Measurements from ENCODE around the gene ARAF.
"Not testable (repeated sequence)": the region's sequence is repeated elsewhere in the genome, so short reads cannot be mapped to it uniquely, and the experiment has no call there.

Gene ARAF
- 89.3 to 123 (median 110) reads per million in 4 experiments for total RNA-seq

DNA sequence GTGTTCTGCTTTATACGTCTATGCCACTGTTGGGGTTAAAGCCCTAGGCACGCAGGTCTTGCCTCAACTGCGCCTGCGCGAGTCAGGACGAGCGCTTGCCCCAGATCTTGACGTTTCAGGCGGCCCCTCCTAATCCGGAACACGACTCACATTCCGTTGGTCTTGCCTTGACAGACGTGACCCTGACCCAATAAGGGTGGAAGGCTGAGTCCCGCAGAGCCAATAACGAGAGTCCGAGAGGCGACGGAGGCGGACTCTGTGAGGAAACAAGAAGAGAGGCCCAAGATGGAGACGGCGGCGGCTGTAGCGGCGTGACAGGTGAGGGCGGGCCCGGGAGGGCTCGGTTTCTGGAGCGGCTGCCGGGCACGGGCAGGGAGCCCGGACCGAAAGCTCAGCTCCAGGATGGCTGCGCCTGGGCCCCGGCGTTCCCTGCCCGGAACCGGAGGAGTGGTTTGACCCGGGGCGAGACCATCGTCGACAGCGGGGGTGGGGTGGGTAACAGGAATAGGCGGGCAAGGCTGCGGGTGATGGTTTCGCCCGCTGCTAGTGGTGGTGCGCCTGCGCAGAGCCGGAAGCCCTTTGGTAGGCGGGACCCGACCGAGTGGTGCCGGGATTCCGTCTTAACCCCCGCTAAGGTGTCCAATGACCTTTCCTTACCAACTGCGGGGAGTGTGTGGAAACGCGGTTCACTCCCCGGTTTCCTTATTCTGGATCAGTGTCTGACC, at the start of gene ARAF:
TSS of gene ARAF (plus strand) at position 272 of the 725 bp plus-strand sequence. CDS start 1,763 bp downstream, outside the sequence.
- DNase-seq = peak; percentile 95

GRCh38 chrX:47512383-47512782, 48.6 kb upstream of the ARAF start:
- DNase-seq = not testable (repeated sequence)

GRCh38 chrX:47513034-47513965, 47.7 kb upstream of the ARAF start:
- DNase-seq = peak; percentile 7

GRCh38 chrX:47514533-47515235, 46.3 kb upstream of the ARAF start:
- DNase-seq = no peak

- no peak for DNase-seq
These were observed 44.9 kb upstream of the ARAF start for GRCh38 chrX:47515941-47516665.

GRCh38 chrX:47518144-47518543, 42.9 kb upstream of the ARAF start:
- no peak for DNase-seq

GRCh38 chrX:47523297-47523696, 37.7 kb upstream of the ARAF start:
- peak; percentile 72 for DNase-seq

- DNase-seq = no peak
These were observed 37.3 kb upstream of the ARAF start for GRCh38 chrX:47523713-47524166.

DNA sequence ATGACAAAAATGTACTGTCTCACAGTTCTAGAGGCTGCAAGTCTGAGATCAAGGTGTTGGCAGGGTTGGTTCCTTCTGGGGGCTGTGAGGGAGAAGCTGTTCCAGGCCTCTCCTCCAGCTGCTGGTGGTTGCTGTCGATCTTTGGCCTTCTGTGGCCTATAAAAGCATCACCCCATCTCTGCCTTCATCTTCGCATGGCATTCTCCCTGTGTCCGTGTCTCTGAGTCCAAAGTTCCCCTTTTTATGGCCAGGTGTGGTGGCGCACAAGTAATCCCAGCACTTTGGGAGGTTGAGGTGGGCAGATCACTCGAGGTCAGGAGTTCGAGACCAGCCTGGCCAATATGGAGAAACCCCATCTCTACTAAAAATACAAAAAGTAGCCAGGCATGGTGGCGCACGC, 31.5 kb upstream of the ARAF start:
- no peak for DNase-seq

DNA sequence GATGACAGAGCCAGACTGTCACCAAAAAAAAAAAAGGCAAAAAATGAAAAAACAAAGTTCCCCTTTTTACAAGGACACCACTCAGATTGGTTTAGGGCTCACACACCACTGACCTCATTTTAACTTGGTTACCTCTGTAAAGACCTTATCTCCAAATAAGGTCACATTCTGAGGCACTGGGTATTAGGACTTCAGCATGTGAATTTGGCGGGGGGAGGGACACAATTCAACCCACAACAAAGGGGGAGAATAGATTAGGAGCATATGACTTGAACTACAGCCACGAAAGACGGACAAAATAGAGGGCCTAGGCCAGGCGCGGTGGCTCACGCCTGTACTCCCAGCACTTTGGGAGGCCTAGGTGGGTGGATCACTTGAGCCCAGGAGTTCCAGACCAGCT, 31.0 kb upstream of the ARAF start:
- no peak for DNase-seq

DNA sequence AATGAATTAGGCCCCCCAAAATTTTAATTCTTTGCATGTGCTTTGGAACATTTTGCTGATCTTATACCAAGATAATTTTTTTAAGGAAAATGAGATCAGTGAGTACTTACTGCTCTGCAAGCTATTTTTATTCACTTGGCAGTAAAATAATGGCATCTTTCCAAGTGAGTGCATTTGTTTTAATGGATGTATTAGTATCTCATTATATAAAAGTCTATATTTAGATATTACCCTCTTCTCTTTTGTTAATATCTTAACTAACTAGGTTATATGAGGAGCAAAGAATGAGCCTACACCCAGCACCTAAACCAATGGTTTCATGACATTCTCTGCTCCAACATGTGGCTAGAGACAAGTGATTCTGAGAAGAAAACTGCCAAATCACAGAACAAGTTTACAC, 21.1 kb upstream of the ARAF start:
- no peak for DNase-seq

GRCh38 chrX:47540754-47541538, 20.1 kb upstream of the ARAF start:
- DNase-seq = no peak

- no peak for DNase-seq
These were observed 17.5 kb upstream of the ARAF start for GRCh38 chrX:47543496-47543895.

DNA sequence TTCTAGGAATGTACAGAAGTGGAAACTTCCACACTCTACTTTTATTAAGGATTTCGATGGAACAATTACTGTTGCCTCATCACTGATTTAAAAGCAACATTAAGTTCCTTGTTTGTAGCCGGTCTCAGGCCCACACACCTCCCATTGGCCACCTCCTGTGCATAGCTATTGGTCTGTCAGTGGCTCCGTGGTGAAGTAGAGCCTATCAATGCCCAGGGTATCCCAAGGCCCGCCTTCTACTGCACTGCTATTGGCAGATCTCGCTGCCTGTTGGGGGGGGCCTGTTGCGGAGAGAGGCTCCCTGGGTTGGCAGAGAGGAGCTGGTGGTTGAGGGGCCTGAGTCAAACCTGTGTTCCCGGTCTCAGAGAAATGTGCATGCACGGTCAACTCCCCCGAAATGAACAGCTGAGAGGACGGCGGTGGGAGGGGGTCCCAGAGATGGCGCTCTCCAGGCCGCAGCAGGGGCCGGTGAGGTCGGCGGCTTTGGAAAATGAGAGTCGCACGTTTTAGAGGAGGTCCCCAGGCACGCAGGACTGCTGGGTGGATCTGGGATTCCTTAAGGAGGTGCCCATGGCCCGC, 4.9 kb upstream of the ARAF start:
- DNase-seq = peak; percentile 73

DNA sequence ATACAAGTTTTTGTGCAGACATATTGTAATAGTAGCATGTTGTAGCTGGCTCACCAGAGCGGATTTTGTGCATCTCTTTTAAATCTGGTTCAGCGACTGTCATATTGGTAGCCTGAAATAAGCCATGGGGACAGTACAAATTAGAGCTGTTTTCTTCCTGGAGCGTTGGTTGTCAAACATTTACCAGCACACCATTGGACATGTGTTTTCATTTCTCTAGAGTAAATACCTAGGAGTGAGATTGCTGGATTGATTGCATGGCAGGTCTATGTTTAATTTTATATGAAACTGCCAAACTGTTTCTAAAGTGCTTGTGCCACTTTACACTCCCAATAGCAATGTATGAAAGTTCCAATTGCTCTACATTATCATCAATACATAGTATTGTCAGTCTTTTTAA, 2.6 kb upstream of the ARAF start:
- no peak for DNase-seq

DNA sequence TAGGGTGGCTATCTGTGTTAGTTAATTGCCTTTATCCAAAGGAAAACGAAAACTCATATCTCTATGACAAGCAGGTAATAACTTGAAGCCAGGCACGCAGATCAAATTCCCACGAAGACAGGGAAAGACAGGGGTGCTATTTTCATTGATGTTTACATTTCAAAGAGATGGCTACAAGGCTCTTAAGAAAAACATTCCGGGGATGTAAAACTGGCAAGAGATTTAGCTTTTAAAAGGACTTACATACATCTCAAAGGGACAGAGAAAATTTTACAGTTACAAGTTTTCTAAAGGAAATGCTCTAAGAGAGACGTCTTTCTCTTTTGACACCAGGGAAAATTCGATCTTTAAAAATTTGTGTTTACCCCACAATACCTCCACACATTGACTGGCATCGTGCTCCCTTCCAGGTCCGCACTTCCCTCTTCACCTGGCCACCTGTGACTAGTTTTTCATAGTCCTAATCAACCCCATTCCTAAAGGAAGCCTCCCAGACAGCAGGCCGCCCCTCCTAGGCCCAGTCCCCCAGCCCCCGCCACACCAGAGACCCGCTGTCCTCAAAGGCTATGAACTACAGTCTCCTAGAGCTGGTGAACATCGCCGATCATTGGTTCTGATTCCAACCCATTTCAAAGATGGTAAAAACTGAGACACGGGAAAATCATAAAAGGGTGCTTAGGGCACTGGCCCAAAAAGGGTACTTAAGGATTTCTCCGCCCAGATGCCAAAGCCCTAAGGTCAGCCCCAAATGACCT, 649 bp upstream of the ARAF start:
- no peak for DNase-seq

GRCh38 chrX:47561659-47562151, 700 bp downstream of the ARAF start:
- DNase-seq = no peak

DNA sequence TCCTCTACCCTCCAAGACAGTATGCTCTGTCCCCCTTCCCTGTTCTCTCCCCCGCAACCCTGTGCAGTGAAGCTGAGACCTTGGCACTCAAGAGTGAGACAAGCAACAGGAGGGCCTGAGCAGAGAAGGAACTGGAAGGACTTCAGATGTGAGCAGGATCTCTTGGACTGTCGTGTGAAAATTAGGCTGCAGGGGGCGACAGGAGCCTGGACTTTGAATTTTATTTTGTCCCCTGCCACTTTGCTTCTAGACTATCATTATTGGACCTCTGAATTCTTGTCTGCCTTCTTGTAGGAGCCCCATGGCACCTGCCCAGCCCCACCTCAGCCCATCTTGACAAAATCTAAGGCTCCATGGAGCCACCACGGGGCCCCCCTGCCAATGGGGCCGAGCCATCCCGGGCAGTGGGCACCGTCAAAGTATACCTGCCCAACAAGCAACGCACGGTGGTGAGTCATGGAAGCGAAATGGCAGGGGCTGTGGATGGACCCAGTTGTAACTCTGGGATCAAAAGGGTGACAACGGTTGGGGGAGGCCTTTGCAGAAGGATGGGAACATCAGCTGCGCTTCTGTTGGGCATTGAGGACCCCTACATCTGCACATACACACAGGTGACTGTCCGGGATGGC, 1.7 kb downstream of the ARAF start:
- no peak for DNase-seq

DNA sequence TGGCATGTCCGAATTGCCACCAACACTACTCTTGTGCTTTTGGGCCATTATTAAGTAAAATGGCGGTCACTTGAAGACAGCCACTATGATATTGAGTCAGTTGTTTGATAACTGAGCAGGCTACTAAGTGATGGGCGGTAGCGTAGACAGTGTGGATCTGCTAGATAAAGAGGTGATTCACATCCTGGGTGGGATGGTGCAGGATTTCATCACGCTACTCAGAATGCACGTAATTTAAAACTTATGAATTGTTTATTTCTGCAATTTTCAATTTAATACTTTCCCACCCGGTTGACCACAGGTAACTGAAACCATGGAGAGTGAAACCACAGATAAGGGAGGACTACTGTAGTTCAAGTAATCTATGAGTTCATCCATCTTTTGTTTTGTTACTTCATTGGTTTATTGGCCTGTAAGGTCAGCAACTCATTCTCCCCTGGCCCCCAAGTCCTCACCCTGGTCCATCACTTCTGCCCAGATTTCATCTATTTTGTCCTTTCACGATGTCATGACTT, 2.9 kb downstream of the ARAF start:
- DNase-seq = no peak

Data from effector CD8-positive, alpha-beta T cell (primary cell).